ENCODE measurements around the gene ADO. TPM values are rescaled to one million over a fixed set of nuclear protein-coding genes. Genes with fewer than 3 reads are reported as not detected.

Gene ADO
- total RNA-seq, 1 experiment from 2014 or later = 29.3 TPM

DNA sequence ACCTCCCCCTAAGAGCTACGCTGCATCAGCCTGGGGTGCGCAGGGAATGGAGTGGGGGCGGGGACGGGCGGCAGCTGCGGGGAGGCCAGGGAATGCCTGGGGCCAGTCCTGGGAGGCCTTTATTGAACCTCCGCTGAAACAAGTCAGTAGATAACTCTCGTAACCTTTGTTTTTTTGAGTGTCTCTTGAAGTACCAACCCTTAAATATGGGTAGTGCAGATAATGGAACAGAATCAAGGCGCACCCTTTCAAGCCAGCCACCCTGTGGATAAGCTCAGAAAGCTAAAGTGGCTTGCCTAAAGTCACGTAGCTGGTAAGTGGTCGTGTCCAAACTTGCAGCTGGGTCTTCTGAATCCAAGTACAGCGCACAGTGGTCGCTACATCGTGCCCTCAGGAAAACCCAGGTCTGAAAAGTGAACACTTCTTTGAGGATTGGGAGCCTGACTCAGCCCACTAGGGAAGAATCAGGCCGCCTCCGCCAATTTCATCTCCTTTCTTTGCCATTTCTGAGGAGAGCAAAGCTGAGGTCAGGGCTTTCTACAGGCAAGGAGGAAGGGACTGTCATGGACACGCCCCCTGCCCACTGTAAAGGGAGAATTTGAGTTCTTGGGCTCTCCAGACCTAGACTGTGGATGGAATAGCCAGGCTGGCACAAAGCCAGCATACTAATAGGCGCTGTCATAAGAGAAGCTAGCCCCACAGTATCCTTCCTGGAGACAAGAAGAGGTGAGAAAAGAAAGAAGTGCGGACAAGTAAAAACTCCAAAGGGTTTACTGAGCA, 14.8 kb downstream of the ADO start (continued):
- no peak for TF ChIP-seq EMX1 (CRISPR knock-in tag; IDR thresholded peaks at IDR 0.05)
- TF ChIP-seq, protein P1, sequence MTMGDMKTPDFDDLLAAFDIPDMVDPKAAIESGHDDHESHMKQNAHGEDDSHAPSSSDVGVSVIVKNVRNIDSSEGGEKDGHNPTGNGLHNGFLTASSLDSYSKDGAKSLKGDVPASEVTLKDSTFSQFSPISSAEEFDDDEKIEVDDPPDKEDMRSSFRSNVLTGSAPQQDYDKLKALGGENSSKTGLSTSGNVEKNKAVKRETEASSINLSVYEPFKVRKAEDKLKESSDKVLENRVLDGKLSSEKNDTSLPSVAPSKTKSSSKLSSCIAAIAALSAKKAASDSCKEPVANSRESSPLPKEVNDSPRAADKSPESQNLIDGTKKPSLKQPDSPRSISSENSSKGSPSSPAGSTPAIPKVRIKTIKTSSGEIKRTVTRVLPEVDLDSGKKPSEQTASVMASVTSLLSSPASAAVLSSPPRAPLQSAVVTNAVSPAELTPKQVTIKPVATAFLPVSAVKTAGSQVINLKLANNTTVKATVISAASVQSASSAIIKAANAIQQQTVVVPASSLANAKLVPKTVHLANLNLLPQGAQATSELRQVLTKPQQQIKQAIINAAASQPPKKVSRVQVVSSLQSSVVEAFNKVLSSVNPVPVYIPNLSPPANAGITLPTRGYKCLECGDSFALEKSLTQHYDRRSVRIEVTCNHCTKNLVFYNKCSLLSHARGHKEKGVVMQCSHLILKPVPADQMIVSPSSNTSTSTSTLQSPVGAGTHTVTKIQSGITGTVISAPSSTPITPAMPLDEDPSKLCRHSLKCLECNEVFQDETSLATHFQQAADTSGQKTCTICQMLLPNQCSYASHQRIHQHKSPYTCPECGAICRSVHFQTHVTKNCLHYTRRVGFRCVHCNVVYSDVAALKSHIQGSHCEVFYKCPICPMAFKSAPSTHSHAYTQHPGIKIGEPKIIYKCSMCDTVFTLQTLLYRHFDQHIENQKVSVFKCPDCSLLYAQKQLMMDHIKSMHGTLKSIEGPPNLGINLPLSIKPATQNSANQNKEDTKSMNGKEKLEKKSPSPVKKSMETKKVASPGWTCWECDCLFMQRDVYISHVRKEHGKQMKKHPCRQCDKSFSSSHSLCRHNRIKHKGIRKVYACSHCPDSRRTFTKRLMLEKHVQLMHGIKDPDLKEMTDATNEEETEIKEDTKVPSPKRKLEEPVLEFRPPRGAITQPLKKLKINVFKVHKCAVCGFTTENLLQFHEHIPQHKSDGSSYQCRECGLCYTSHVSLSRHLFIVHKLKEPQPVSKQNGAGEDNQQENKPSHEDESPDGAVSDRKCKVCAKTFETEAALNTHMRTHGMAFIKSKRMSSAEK (CRISPR knock-in tag; IDR thresholded peaks at IDR 0.05; ENCODE audit: borderline replicate concordance) = no peak
- TF ChIP-seq, protein P2, sequence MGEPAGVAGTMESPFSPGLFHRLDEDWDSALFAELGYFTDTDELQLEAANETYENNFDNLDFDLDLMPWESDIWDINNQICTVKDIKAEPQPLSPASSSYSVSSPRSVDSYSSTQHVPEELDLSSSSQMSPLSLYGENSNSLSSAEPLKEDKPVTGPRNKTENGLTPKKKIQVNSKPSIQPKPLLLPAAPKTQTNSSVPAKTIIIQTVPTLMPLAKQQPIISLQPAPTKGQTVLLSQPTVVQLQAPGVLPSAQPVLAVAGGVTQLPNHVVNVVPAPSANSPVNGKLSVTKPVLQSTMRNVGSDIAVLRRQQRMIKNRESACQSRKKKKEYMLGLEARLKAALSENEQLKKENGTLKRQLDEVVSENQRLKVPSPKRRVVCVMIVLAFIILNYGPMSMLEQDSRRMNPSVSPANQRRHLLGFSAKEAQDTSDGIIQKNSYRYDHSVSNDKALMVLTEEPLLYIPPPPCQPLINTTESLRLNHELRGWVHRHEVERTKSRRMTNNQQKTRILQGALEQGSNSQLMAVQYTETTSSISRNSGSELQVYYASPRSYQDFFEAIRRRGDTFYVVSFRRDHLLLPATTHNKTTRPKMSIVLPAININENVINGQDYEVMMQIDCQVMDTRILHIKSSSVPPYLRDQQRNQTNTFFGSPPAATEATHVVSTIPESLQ (CRISPR knock-in tag; IDR thresholded peaks at IDR 0.05) = no peak
- TF ChIP-seq PRRX2 (CRISPR knock-in tag; IDR thresholded peaks at IDR 0.05) = no peak

DNA sequence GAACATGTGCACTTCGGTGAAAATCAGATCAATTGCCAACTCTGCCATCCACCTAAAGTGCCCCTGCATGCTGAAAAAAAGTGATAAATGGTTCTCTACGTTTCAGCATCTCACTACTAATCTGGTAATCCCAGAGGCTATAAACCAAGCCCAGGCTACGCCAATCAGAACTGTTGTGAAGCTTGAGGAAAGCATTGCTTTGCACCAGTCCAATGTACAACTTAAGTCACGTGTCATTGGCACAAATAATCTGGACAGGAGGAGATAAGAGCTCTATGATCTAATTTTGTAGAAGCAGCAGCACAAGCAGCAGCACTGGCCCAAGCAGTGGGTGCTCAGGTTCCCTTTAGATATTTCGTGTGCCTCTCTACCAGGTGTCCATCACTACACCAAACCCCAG, 16.1 kb downstream of the ADO start:
- ChIA-PET POLR2A (no interaction called here), CTCF (interaction anchor here (4.4 kb wide), 2 partner anchors 227 to 264 kb away, joined by 31 to 32 read pairs; no protein-coding TSS in a partner anchor)
- TF ChIP-seq SOX15 (CRISPR knock-in tag; IDR thresholded peaks at IDR 0.05) (no peak), KAT7 (CRISPR knock-in tag; IDR thresholded peaks at IDR 0.05; ENCODE audit: borderline replicate concordance) (no peak), NR3C1 (CRISPR knock-in tag; conservative IDR thresholded peaks at IDR 0.05; ENCODE audit: low read depth) (no peak), ATF1 (CRISPR knock-in tag; IDR thresholded peaks at IDR 0.05) (no peak), ZNF317 (CRISPR knock-in tag; IDR thresholded peaks at IDR 0.05; ENCODE audit: borderline replicate concordance, low read depth) (no peak), PRRX2 (CRISPR knock-in tag; IDR thresholded peaks at IDR 0.05) (no peak)
- TF ChIP-seq, protein P2 (CRISPR knock-in tag; IDR thresholded peaks at IDR 0.05) = no peak
- TF ChIP-seq, protein P3, sequence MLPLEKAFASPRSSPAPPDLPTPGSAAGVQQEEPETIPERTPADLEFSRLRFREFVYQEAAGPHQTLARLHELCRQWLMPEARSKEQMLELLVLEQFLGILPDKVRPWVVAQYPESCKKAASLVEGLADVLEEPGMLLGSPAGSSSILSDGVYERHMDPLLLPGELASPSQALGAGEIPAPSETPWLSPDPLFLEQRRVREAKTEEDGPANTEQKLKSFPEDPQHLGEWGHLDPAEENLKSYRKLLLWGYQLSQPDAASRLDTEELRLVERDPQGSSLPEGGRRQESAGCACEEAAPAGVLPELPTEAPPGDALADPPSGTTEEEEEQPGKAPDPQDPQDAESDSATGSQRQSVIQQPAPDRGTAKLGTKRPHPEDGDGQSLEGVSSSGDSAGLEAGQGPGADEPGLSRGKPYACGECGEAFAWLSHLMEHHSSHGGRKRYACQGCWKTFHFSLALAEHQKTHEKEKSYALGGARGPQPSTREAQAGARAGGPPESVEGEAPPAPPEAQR (CRISPR knock-in tag; IDR thresholded peaks at IDR 0.05) = no peak
- TF ChIP-seq, protein P4, sequence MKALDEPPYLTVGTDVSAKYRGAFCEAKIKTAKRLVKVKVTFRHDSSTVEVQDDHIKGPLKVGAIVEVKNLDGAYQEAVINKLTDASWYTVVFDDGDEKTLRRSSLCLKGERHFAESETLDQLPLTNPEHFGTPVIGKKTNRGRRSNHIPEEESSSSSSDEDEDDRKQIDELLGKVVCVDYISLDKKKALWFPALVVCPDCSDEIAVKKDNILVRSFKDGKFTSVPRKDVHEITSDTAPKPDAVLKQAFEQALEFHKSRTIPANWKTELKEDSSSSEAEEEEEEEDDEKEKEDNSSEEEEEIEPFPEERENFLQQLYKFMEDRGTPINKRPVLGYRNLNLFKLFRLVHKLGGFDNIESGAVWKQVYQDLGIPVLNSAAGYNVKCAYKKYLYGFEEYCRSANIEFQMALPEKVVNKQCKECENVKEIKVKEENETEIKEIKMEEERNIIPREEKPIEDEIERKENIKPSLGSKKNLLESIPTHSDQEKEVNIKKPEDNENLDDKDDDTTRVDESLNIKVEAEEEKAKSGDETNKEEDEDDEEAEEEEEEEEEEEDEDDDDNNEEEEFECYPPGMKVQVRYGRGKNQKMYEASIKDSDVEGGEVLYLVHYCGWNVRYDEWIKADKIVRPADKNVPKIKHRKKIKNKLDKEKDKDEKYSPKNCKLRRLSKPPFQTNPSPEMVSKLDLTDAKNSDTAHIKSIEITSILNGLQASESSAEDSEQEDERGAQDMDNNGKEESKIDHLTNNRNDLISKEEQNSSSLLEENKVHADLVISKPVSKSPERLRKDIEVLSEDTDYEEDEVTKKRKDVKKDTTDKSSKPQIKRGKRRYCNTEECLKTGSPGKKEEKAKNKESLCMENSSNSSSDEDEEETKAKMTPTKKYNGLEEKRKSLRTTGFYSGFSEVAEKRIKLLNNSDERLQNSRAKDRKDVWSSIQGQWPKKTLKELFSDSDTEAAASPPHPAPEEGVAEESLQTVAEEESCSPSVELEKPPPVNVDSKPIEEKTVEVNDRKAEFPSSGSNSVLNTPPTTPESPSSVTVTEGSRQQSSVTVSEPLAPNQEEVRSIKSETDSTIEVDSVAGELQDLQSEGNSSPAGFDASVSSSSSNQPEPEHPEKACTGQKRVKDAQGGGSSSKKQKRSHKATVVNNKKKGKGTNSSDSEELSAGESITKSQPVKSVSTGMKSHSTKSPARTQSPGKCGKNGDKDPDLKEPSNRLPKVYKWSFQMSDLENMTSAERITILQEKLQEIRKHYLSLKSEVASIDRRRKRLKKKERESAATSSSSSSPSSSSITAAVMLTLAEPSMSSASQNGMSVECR (CRISPR knock-in tag; IDR thresholded peaks at IDR 0.05; ENCODE audit: borderline replicate concordance) = no peak
- DNase-seq (ENCODE audit: low spot score) = no peak
- Mint-ChIP-seq H3K4me3 (no peak overlapping the region), H3K27ac (no peak overlapping the region), H3K36me3 (no peaks in the 10 kb centered on the region), H3K27me3 (ENCODE audit: low read depth) (peaks cover 58% of the 10 kb centered on the region), H3K4me1 (peaks cover 25% of the 10 kb centered on the region), H3K9me3 (no peaks in the 10 kb centered on the region)
- no peak for ATAC-seq

Measured in WTC11 (cell line).